SK-N-SH (cell line): ENCODE data around the gene BTAF1.

ENCODE experiments used
- EP300 ChIP-seq, 2 experiments: IDR thresholded peaks; 2 replicates each; pipeline versions ENCODE4 v1.4.0 to v1.6.1; 2012; ENCODE audit warnings: borderline replicate concordance in 1 of 2, low read depth in 1 of 2, low read length in 1 of 2
- FOXM1 ChIP-seq: IDR thresholded peaks from 2 replicates; pipeline ENCODE4 v1.4.0; 2012; ENCODE audit warnings: low read depth, mild to moderate bottlenecking
- MEF2A ChIP-seq: IDR thresholded peaks from 2 replicates; pipeline ENCODE4 v1.4.0; 2012; ENCODE audit warnings: low read depth, borderline replicate concordance
- NFIC ChIP-seq: IDR thresholded peaks from 2 replicates; pipeline ENCODE4 v1.4.0; 2012; ENCODE audit warnings: borderline replicate concordance
- POLR2AphosphoS5 ChIP-seq: IDR thresholded peaks from 2 replicates; pipeline ENCODE4 v1.6.1; 2012; ENCODE audit warnings: low read depth, low read length
- RFX5 ChIP-seq: IDR thresholded peaks from 2 replicates; pipeline ENCODE4 v1.6.1; 2012; ENCODE audit warnings: mild to moderate bottlenecking, improper control_type of control experiment, low read length
- TAF1 ChIP-seq: IDR thresholded peaks from 2 replicates; pipeline ENCODE4 v1.6.1; 2012; ENCODE audit warnings: low read depth, mild to moderate bottlenecking, low read length, moderate library complexity, borderline replicate concordance
- TF ChIP-seq, protein P1 (sequence below): IDR thresholded peaks from 2 replicates; pipeline ENCODE4 v1.4.0; 2012; ENCODE audit warnings: low read depth, borderline replicate concordance
- TF ChIP-seq, protein P2 (sequence below): fragments of 150-350 bp; IDR thresholded peaks from 2 replicates; pipeline ENCODE4 v1.6.1; 2017; ENCODE audit warnings: antibody characterized with exemption, low read length, low read depth, borderline replicate concordance

DNA sequence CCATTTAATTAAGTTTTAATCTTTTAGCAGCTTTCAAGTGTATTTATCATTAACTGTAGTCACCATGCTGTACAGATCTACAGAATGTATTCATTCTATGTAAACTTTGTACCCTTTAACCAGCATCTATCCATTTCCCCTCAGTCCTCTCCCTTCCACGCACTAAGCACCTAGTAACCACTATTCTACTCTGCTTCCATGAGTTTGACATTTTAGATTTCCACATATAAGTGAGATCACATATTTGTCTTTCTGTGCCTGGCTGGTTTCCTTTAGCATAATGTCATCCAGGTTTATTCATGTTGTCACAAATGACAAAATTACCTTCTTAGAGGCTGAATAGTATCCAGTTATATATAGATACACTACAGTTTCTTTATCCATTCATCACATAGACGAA is 79.7 kb downstream of the BTAF1 start:
- no peak for TF ChIP-seq NFIC
- TF ChIP-seq POLR2AphosphoS5: no peak
- TF ChIP-seq, protein P1, sequence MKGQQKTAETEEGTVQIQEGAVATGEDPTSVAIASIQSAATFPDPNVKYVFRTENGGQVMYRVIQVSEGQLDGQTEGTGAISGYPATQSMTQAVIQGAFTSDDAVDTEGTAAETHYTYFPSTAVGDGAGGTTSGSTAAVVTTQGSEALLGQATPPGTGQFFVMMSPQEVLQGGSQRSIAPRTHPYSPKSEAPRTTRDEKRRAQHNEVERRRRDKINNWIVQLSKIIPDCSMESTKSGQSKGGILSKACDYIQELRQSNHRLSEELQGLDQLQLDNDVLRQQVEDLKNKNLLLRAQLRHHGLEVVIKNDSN: no peak
- TF ChIP-seq FOXM1: no peak
- TF ChIP-seq RFX5: no peak
- TF ChIP-seq, protein P2, sequence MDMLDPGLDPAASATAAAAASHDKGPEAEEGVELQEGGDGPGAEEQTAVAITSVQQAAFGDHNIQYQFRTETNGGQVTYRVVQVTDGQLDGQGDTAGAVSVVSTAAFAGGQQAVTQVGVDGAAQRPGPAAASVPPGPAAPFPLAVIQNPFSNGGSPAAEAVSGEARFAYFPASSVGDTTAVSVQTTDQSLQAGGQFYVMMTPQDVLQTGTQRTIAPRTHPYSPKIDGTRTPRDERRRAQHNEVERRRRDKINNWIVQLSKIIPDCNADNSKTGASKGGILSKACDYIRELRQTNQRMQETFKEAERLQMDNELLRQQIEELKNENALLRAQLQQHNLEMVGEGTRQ: no peak
- no peak for TF ChIP-seq EP300 (IDR thresholded peaks at IDR 0.05; ENCODE audit: borderline replicate concordance in 1 of 2, low read depth in 1 of 2, low read length in 1 of 2)
- no peak for TF ChIP-seq TAF1
- TF ChIP-seq MEF2A: no peak
